HEK293 (cell line): Measurements from ENCODE around the gene GDF7.

ENCODE experiments used
- CTCF ChIA-PET: fragments of 350-600 bp; formaldehyde crosslinking; extraction: SDS; loops from one replicate; lab custom pipeline; 2021; ENCODE audit warnings: antibody characterized with exemption; lab: Yijun Ruan, JAX
- POLR2A ChIA-PET: fragments of 300-600 bp; formaldehyde crosslinking; extraction: SDS; loops from one replicate; lab custom pipeline; 2020; ENCODE audit warnings: antibody characterized with exemption, inconsistent platforms; lab: Yijun Ruan, JAX
- H3K27ac ChIP-seq: fragments of 200-500 bp; sonication (Bioruptor generic); 2 replicates; pipeline ENCODE4 v1.5.1; 2014; ENCODE audit warnings: low read depth, low read length, control low read depth, inconsistent platforms; ENCODE audit errors: extremely low read depth
- H3K36me3 ChIP-seq, 2 experiments: fragments of 200-500 bp in 1 of 2; sonication (Bioruptor generic) in 1 of 2; 1 replicate in 1 of 2; 2 replicates in 1 of 2; pipeline ENCODE4 v1.5.1; 2014 to 2017; ENCODE audit warnings: inconsistent platforms in 2 of 2, low read length in 2 of 2; ENCODE audit not compliant: control insufficient read depth in 2 of 2, insufficient read depth in 1 of 2
- H3K4me1 ChIP-seq: fragments of 200-500 bp; sonication (Bioruptor generic); 2 replicates; pipeline ENCODE4 v1.5.1; 2014; ENCODE audit warnings: mild to moderate bottlenecking, low read length, inconsistent platforms; ENCODE audit not compliant: control insufficient read depth, insufficient read depth
- H3K4me3 ChIP-seq: 2 replicates; pipeline ENCODE4 v1.5.1; 2011; ENCODE audit warnings: low read depth, mild to moderate bottlenecking, control low read depth, low read length, moderate library complexity
- H3K9me3 ChIP-seq: fragments of 200-500 bp; sonication (Bioruptor generic); 2 replicates; pipeline ENCODE4 v1.5.1; 2014; ENCODE audit warnings: low read depth, low read length, inconsistent platforms; ENCODE audit not compliant: control insufficient read depth, insufficient read depth
- HIC1 ChIP-seq: fragments of 450-650 bp; formaldehyde crosslinking; IDR thresholded peaks from 2 replicates; pipeline ENCODE4 v1.5.1; 2016; ENCODE audit warnings: missing biosample characterization, missing genetic modification characterization
- HOXA7 ChIP-seq: sonication (generic); formaldehyde crosslinking; IDR thresholded peaks from 2 replicates; pipeline ENCODE4 v1.8.1; 2022; ENCODE audit warnings: missing genetic modification reagents, borderline replicate concordance
- KLF9 ChIP-seq: fragments of 450-650 bp; formaldehyde crosslinking; IDR thresholded peaks from 2 replicates; pipeline ENCODE4 v1.5.1; 2016; ENCODE audit warnings: missing biosample characterization, missing genetic modification characterization, low read depth
- SP7 ChIP-seq: fragments of 450-650 bp; formaldehyde crosslinking; IDR thresholded peaks from 2 replicates; pipeline ENCODE4 v1.5.1; 2016; ENCODE audit warnings: missing biosample characterization, missing genetic modification characterization
- ZBTB11 ChIP-seq: fragments of 450-650 bp; formaldehyde crosslinking; conservative IDR thresholded peaks from 2 replicates; pipeline ENCODE4 v1.5.1; 2016; ENCODE audit warnings: low read depth, missing biosample characterization, missing genetic modification characterization
- ZEB2 ChIP-seq: fragments of 450-650 bp; formaldehyde crosslinking; IDR thresholded peaks from 2 replicates; pipeline ENCODE4 v1.5.1; 2016; ENCODE audit warnings: missing biosample characterization, missing genetic modification characterization
- ZNF211 ChIP-seq: fragments of 450-650 bp; formaldehyde crosslinking; IDR thresholded peaks from 2 replicates; pipeline ENCODE4 v1.5.1; 2016; ENCODE audit warnings: low read depth, missing biosample characterization, missing genetic modification characterization
- ZNF518A ChIP-seq: fragments of 450-650 bp; formaldehyde crosslinking; conservative IDR thresholded peaks from 2 replicates; pipeline ENCODE4 v1.5.1; 2016; ENCODE audit warnings: low read depth, missing biosample characterization, missing genetic modification characterization
- ZNF530 ChIP-seq: fragments of 450-650 bp; formaldehyde crosslinking; IDR thresholded peaks from 2 replicates; pipeline ENCODE4 v1.5.1; 2016; ENCODE audit warnings: low read depth, missing biosample characterization, missing genetic modification characterization
- ZNF558 ChIP-seq: fragments of 450-650 bp; formaldehyde crosslinking; IDR thresholded peaks from 2 replicates; pipeline ENCODE4 v1.5.1; 2016; ENCODE audit warnings: missing biosample characterization, missing genetic modification characterization
- ZNF596 ChIP-seq: fragments of 450-650 bp; IDR thresholded peaks from 2 replicates; pipeline ENCODE4 v1.5.0; 2018; ENCODE audit warnings: missing biosample characterization, mild to moderate bottlenecking, missing genetic modification characterization, moderate library complexity
- ZNF600 ChIP-seq: fragments of 450-650 bp; formaldehyde crosslinking; IDR thresholded peaks from 2 replicates; pipeline ENCODE4 v1.5.1; 2016; ENCODE audit warnings: missing biosample characterization, missing genetic modification characterization
- ZNF654 ChIP-seq: fragments of 450-650 bp; formaldehyde crosslinking; IDR thresholded peaks from 2 replicates; pipeline ENCODE4 v1.5.1; 2016; ENCODE audit warnings: low read depth, missing biosample characterization, missing genetic modification characterization
- ZNF660 ChIP-seq: fragments of 450-650 bp; IDR thresholded peaks from 2 replicates; pipeline ENCODE4 v1.5.1; 2018; ENCODE audit warnings: missing biosample characterization, mild to moderate bottlenecking, missing genetic modification characterization
- ZNF677 ChIP-seq: fragments of 450-650 bp; IDR thresholded peaks from 2 replicates; pipeline ENCODE4 v1.5.0; 2018; ENCODE audit warnings: missing biosample characterization, mild to moderate bottlenecking, missing genetic modification characterization, moderate library complexity
- ZSCAN18 ChIP-seq: fragments of 450-650 bp; formaldehyde crosslinking; IDR thresholded peaks from 2 replicates; pipeline ENCODE4 v1.5.1; 2016; ENCODE audit warnings: missing biosample characterization, missing genetic modification characterization
- ZSCAN23 ChIP-seq: fragments of 450-650 bp; formaldehyde crosslinking; IDR thresholded peaks from 2 replicates; pipeline ENCODE4 v1.5.1; 2016; ENCODE audit warnings: missing biosample characterization, missing genetic modification characterization

GDF7 gene

GRCh38 chr2:20650877-20651730, 15.8 kb upstream of the GDF7 start, which contains the start of gene HS1BP3 (continued):
- TF ChIP-seq ZBTB11 (tag by site-specific recombination) (0 out of 2 replicates have a peak, but pooled peaks have one; percentile 45), KLF9 (peak; percentile 38; the same call in 1 of the 2 replicates), ZEB2 (0 out of 2 replicates have a peak, but pooled peaks have one; percentile 8), ZNF660 (tag by site-specific recombination) (peak; percentile 84; the same call in 1 of the 2 replicates)
- TF ChIP-seq, all 188 proteins: peak for 21

- H3K27ac ChIP-seq, result no peak overlapping the region; the same call in 1 of the 2 replicates
- POLR2A ChIA-PET, result interaction anchor here (0.5 to 5.9 kb wide), 11 partner anchors 9 to 260 kb away, joined by 3 to 51 read pairs (median 4); partner anchors contain the start of genes GDF7, LDAH and RHOB
- TF ChIP-seq ZNF211 (tag by site-specific recombination) (no peak), ZNF600 (tag by site-specific recombination) (no peak), ZNF518A (tag by site-specific recombination) (no peak), ZNF677 (tag by site-specific recombination) (no peak), ZNF530 (tag by site-specific recombination) (no peak), ZNF654 (no peak), ZNF596 (tag by site-specific recombination) (no peak), HOXA7 (CRISPR knock-in tag) (no peak), ZSCAN23 (tag by site-specific recombination) (no peak), ZSCAN18 (no peak), SP7 (tag by site-specific recombination) (no peak), ZNF558 (no peak), HIC1 (no peak)
- TF ChIP-seq, all 188 proteins: peak for 0
- no peaks in the 10 kb centered on the region for H3K9me3 ChIP-seq
- H3K4me3 ChIP-seq, result no peak overlapping the region
- CTCF ChIA-PET, result interaction anchor here (0.6 to 5.6 kb wide), 38 partner anchors 10 to 466 kb away, joined by 3 to 57 read pairs (median 4); partner anchors contain the start of gene RHOB
- no peaks in the 10 kb centered on the region for H3K4me1 ChIP-seq
- peaks cover 0 to 6% of the 10 kb centered on the region in 2 experiments; a peak in 1 of 3 replicates for H3K36me3 ChIP-seq
Measured at GRCh38 chr2:20651731-20652099, 15.2 kb upstream of the GDF7 start.
